K562 (cell line): ENCODE results near the gene FBN1. TPM values are rescaled to one million over a fixed set of nuclear protein-coding genes. Genes with fewer than 3 reads are reported as not detected.

ENCODE experiments used
- ATAC-seq: fragments of 200-7000 bp; cut with Tn5 transposase; 3 replicates; pipeline ENCODE4 v1.9.1; 2020; ENCODE audit warnings: moderate library complexity
- BruUV-seq: library from RNA; stranded (reverse); fragments of 400-500 nt; replicated peaks from 2 replicates; lab custom pipeline; 2021; lab: Mats Ljungman, UMichigan
- CTCF ChIA-PET: fragments of 300-600 bp; formaldehyde crosslinking; extraction: SDS; loops from one replicate; lab custom pipeline; 2021; ENCODE audit warnings: low intra/inter-chr PET ratio; lab: Yijun Ruan, JAX
- POLR2A ChIA-PET: fragments of 300-600, 350-650 bp; sonication (Branson Sonifier 250); formaldehyde crosslinking; extraction: SDS; loops from one replicate; lab custom pipeline; 2021; ENCODE audit warnings: antibody characterized with exemption, inconsistent platforms; lab: Yijun Ruan, JAX
- DNase-seq, 4 experiments: peaks; one replicate each; pipeline versions ENCODE4 v3.0.0 to v3.0.0-alpha.2; 2011 to 2018; ENCODE audit warnings: low spot score in 3 of 4, mixed read lengths in 3 of 4; ENCODE audit errors: extremely low read depth in 1 of 4
- FAIRE-seq: peaks from 2 replicates; lab custom pipeline; 2011; peaks lifted over from hg19 to GRCh38; lab: Jason Lieb, UNC
- H2AFZ ChIP-seq: 2 replicates; pipeline ENCODE4 v1.6.0; 2011; ENCODE audit warnings: low read depth, low read length, control low read depth, inconsistent platforms
- H3K27ac ChIP-seq: fragments of 200-600 bp; 3 replicates; pipeline ENCODE4 v1.8.0; 2011; ENCODE audit warnings: low read depth, mild to moderate bottlenecking, control low read depth, inconsistent platforms, low read length, moderate library complexity, mixed read lengths; ENCODE audit errors: extremely low read depth
- H3K27me3 ChIP-seq, 2 experiments: fragments of 300-600 bp in 1 of 2; 2 replicates in 1 of 2; 3 replicates in 1 of 2; pipeline versions ENCODE4 v1.6.0 to v1.8.0; 2011; ENCODE audit warnings: inconsistent platforms in 2 of 2, low read length in 2 of 2, mild to moderate bottlenecking in 1 of 2, mixed read lengths in 1 of 2, moderate library complexity in 1 of 2; ENCODE audit not compliant: control insufficient read depth in 2 of 2, insufficient read depth in 2 of 2
- H3K36me3 ChIP-seq: fragments of 300-600 bp; 3 replicates; pipeline ENCODE4 v1.8.0; 2011; ENCODE audit warnings: mild to moderate bottlenecking, low read length, inconsistent platforms; ENCODE audit not compliant: control insufficient read depth, insufficient read depth
- H3K4me1 ChIP-seq, 2 experiments: fragments of 200-600 bp in 1 of 2; replicated peaks in 1 of 2; 2 replicates in 1 of 2; 3 replicates in 1 of 2; pipeline versions ENCODE4 v1.5.1 to v1.8.0; 2011; ENCODE audit warnings: inconsistent platforms in 2 of 2, low read length in 2 of 2, mild to moderate bottlenecking in 1 of 2, mixed read lengths in 1 of 2, moderate library complexity in 1 of 2; ENCODE audit not compliant: control insufficient read depth in 2 of 2, insufficient read depth in 2 of 2
- H3K4me2 ChIP-seq: 2 replicates; pipeline ENCODE4 v1.6.1; 2011; ENCODE audit warnings: low read length, control low read depth, inconsistent platforms, mixed read lengths; ENCODE audit not compliant: insufficient read depth
- H3K4me3 ChIP-seq: fragments of 200-600 bp; sonication (generic), shearing (Covaris generic); 2 replicates; pipeline ENCODE4 v1.5.1; 2016; ENCODE audit warnings: control low read depth, inconsistent platforms
- H3K79me2 ChIP-seq: fragments of 200-600 bp; 3 replicates; pipeline ENCODE4 v1.8.0; 2011; ENCODE audit warnings: low read length, inconsistent platforms; ENCODE audit not compliant: control insufficient read depth, insufficient read depth
- H3K9ac ChIP-seq, 2 experiments: 2 replicates each; pipeline versions ENCODE4 v1.6.0 to v1.6.1; 2011; ENCODE audit warnings: low read depth in 2 of 2, low read length in 2 of 2, control low read depth in 1 of 2, inconsistent platforms in 1 of 2, mild to moderate bottlenecking in 1 of 2, mixed read lengths in 1 of 2; ENCODE audit not compliant: insufficient read depth in 1 of 2
- H3K9me1 ChIP-seq: one replicate; pipeline ENCODE4 v1.6.0; 2011; ENCODE audit warnings: inconsistent platforms, mild to moderate bottlenecking, low read length, moderate library complexity; ENCODE audit not compliant: control insufficient read depth, insufficient read depth
- H3K9me3 ChIP-seq: replicated peaks from 2 replicates; pipeline ENCODE4 v1.5.1; 2011; ENCODE audit warnings: low read depth, low read length, inconsistent platforms; ENCODE audit not compliant: control insufficient read depth, insufficient read depth
- H4K20me1 ChIP-seq: replicated peaks from 2 replicates; pipeline ENCODE4 v1.6.1; 2011; ENCODE audit warnings: low read length, inconsistent platforms, mixed read lengths; ENCODE audit not compliant: control insufficient read depth, insufficient read depth
- ARID1B ChIP-seq: fragments of 450-650 bp; IDR thresholded peaks from 2 replicates; pipeline ENCODE4 v1.6.1; 2016; ENCODE audit warnings: antibody characterized with exemption, mild to moderate bottlenecking, inconsistent platforms
- ATF7 ChIP-seq: fragments of 450-650 bp; IDR thresholded peaks from 2 replicates; pipeline ENCODE4 v1.7.1; 2014; ENCODE audit warnings: mild to moderate bottlenecking, moderate library complexity
- BCOR ChIP-seq: fragments of 450-650 bp; IDR thresholded peaks from 2 replicates; pipeline ENCODE4 v1.6.1; 2016
- CREB1 ChIP-seq, 2 experiments: sonication (generic) in 1 of 2; formaldehyde crosslinking in 1 of 2; IDR thresholded peaks; 2 replicates each; pipeline versions ENCODE4 v1.6.1 to v1.8.0; 2012 to 2022; ENCODE audit warnings: inconsistent platforms in 1 of 2, mild to moderate bottlenecking in 1 of 2, missing genetic modification reagents in 1 of 2, moderate library complexity in 1 of 2
- ERF ChIP-seq: fragments of 450-650 bp; formaldehyde crosslinking; IDR thresholded peaks from 2 replicates; pipeline ENCODE4 v1.4.0; 2020; ENCODE audit warnings: mild to moderate bottlenecking, mixed read lengths
- ETV1 ChIP-seq: fragments of 450-650 bp; conservative IDR thresholded peaks from 2 replicates; pipeline ENCODE4 v1.6.1; 2016; ENCODE audit warnings: missing genetic modification characterization, control low read depth, low read depth, missing compliant biosample characterization
- HMGN3 ChIP-seq: IDR thresholded peaks from 2 replicates; pipeline ENCODE4 v1.6.1; 2011; ENCODE audit warnings: borderline replicate concordance, low read depth, mild to moderate bottlenecking, mixed read lengths, low read length; ENCODE audit not compliant: insufficient read length; ENCODE audit errors: extremely low read depth
- KLF6 ChIP-seq: fragments of 250-450 bp; sonication (Bioruptor Pico); IDR thresholded peaks from 2 replicates; pipeline ENCODE4 v1.4.0; 2020; ENCODE audit warnings: mild to moderate bottlenecking, moderate library complexity, borderline replicate concordance
- PHF21A ChIP-seq: fragments of 450-650 bp; IDR thresholded peaks from 2 replicates; pipeline ENCODE4 v1.6.1; 2017; ENCODE audit warnings: low read depth, borderline replicate concordance
- PTRF ChIP-seq: fragments of 450-650 bp; IDR thresholded peaks from 2 replicates; pipeline ENCODE4 v1.6.1; 2016; ENCODE audit warnings: mild to moderate bottlenecking, missing genetic modification characterization, missing compliant biosample characterization
- RHOXF2B ChIP-seq: fragments of 250-450 bp; sonication (Bioruptor Pico); conservative IDR thresholded peaks from 2 replicates; pipeline ENCODE4 v1.5.1; 2021
- RUNX1 ChIP-seq: sonication (generic); IDR thresholded peaks from 2 replicates; pipeline ENCODE4 v1.6.1; 2016; ENCODE audit warnings: antibody characterized with exemption, low read depth
- U2AF2 ChIP-seq: fragments of 200-400 bp; formaldehyde crosslinking; optimal IDR thresholded peaks from 2 replicates; pipeline ENCODE3; 2017; ENCODE audit warnings: low read depth, mild to moderate bottlenecking, low read length
- ZFX ChIP-seq: sonication (generic); formaldehyde crosslinking; IDR thresholded peaks from 2 replicates; pipeline ENCODE4 v1.8.0; 2022; ENCODE audit warnings: mild to moderate bottlenecking, missing genetic modification reagents, moderate library complexity
- ZNF146 ChIP-seq: IDR thresholded peaks from one replicate; pipeline ENCODE4 v1.6.1; 2018; ENCODE audit warnings: missing compliant biosample characterization; ENCODE audit not compliant: unreplicated experiment
- ZNF668 ChIP-seq: fragments of 250-450 bp; sonication (Bioruptor Pico); IDR thresholded peaks from 2 replicates; pipeline ENCODE4 v1.8.0; 2022; ENCODE audit warnings: mild to moderate bottlenecking, inconsistent platforms
- ZNF699 ChIP-seq: fragments of 250-450 bp; sonication (Bioruptor Pico); IDR thresholded peaks from 2 replicates; pipeline ENCODE4 v1.8.0; 2021; ENCODE audit warnings: mild to moderate bottlenecking, moderate library complexity; ENCODE audit not compliant: insufficient replicate concordance
- WGBS: fragments of 100-300 bp; shearing (Covaris generic); methylation state at CpG from one replicate; pipeline ENCODE4 v1.1.6; 2016; ENCODE audit warnings: low coverage, mixed read lengths; ENCODE audit not compliant: insufficient coverage; ENCODE audit errors: missing lambda C conversion rate; 5-methylcytosine and 5-hydroxymethylcytosine counted together
- in situ Hi-C: fragments of 300-500 bp; cut with MboI; formaldehyde crosslinking; loops from 4 replicates; pipeline ENCODE4 v1.15.0; 2018; ENCODE audit warnings: inconsistent platforms, mixed read lengths
- intact Hi-C: fragments of 100-400 bp; cut with micrococcal nuclease; formaldehyde crosslinking; loops from 2 replicates; pipeline ENCODE4 v1.14.2; 2022
- polyA plus RNA-seq, 8 experiments: library from polyadenylated mRNA; depleted of rRNA in 4 of 8; stranded (reverse) in 5 of 8; unstranded in 3 of 8; fragments of >200 nt; fragmentation: Nextera tagmentation in 2 of 8; fragmentation: Illumina TruSeq in 1 of 8; extraction: Ambion mirVana in 2 of 8; extraction: Trizol in 1 of 8; gene quantifications; 2 replicates each; pipeline versions ENCODE4 v1.2.1 to v1.2.3, GENCODE V29; 2011 to 2014; ENCODE audit warnings: inconsistent platforms in 1 of 8, missing spikeins in 1 of 8
- total RNA-seq, 7 experiments: library from RNA; depleted of rRNA in 6 of 7; stranded (reverse); fragments of >200 nt in 6 of 7; fragmentation: Illumina TruSeq in 2 of 7; extraction: Trizol in 2 of 7; gene quantifications; 2 replicates each; pipeline versions ENCODE4 v1.2.1 to v1.2.3, GENCODE V29; 2011 to 2021; ENCODE audit warnings: low replicate concordance in 1 of 7
- TF ChIP-seq, protein P1 (sequence below): sonication (generic); formaldehyde crosslinking; IDR thresholded peaks from 2 replicates; pipeline ENCODE4 v1.8.0; 2022; ENCODE audit warnings: mild to moderate bottlenecking, missing genetic modification reagents, borderline replicate concordance
- TF ChIP-seq, protein P2 (sequence below): fragments of 250-450 bp; sonication (Bioruptor Pico); IDR thresholded peaks from 2 replicates; pipeline ENCODE4 v1.8.0; 2022; ENCODE audit warnings: inconsistent platforms, mild to moderate bottlenecking, moderate library complexity, borderline replicate concordance

FBN1 gene
- total and polyA plus RNA-seq, 9 of the 15 experiments (the other 6 are each of a cell fraction or from before 2014, with no cell fraction given): 0.15 to 1.2 (median 0.60) TPM

DNA sequence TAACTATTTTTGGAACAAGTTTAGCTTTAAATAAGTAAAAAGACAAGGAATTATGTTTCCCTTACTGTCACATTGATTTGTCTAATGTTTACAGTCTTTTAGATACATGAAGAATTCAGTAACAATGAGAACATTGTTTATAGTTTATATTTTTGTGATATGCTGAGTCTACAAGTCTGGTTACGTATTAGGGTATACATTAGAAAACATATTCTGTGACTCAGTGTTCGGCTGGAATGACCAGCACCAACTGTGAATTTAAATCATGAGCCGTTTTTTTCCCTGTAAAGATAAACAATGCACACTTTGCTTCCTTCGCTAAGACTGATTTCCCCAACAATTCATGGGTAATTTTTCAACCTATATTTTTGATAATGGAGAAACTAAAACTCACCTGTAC, 182.8 kb downstream of the FBN1 start:
- CTCF ChIA-PET: no interaction called here
- WGBS: 17% methylated on average over 4 of the region's 4 CpGs
- TF ChIP-seq, protein P1, sequence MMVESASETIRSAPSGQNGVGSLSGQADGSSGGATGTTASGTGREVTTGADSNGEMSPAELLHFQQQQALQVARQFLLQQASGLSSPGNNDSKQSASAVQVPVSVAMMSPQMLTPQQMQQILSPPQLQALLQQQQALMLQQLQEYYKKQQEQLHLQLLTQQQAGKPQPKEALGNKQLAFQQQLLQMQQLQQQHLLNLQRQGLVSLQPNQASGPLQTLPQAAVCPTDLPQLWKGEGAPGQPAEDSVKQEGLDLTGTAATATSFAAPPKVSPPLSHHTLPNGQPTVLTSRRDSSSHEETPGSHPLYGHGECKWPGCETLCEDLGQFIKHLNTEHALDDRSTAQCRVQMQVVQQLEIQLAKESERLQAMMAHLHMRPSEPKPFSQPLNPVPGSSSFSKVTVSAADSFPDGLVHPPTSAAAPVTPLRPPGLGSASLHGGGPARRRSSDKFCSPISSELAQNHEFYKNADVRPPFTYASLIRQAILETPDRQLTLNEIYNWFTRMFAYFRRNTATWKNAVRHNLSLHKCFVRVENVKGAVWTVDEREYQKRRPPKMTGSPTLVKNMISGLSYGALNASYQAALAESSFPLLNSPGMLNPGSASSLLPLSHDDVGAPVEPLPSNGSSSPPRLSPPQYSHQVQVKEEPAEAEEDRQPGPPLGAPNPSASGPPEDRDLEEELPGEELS (CRISPR knock-in tag): no peak
- TF ChIP-seq ARID1B (no peak), RUNX1 (no peak), ZFX (CRISPR knock-in tag) (no peak), KLF6 (CRISPR knock-in tag) (no peak), ZNF146 (no peak), HMGN3 (no peak), ATF7 (no peak), ETV1 (tag) (no peak), PHF21A (no peak), PTRF (tag) (no peak), RHOXF2B (CRISPR knock-in tag) (no peak), BCOR (no peak), ERF (CRISPR knock-in tag) (no peak), CREB1 (IDR thresholded peaks at IDR 0.05) (no peak), CREB1 (CRISPR knock-in tag; IDR thresholded peaks at IDR 0.05) (no peak), ZNF699 (CRISPR knock-in tag) (no peak), U2AF2 (no peak), ZNF668 (CRISPR knock-in tag) (no peak)
- TF ChIP-seq, protein P2, sequence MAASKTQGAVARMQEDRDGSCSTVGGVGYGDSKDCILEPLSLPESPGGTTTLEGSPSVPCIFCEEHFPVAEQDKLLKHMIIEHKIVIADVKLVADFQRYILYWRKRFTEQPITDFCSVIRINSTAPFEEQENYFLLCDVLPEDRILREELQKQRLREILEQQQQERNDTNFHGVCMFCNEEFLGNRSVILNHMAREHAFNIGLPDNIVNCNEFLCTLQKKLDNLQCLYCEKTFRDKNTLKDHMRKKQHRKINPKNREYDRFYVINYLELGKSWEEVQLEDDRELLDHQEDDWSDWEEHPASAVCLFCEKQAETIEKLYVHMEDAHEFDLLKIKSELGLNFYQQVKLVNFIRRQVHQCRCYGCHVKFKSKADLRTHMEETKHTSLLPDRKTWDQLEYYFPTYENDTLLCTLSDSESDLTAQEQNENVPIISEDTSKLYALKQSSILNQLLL (CRISPR knock-in tag): no peak

More for the DNA sequence above, 182.8 kb downstream of the FBN1 start:
- no peak for ATAC-seq
- Histone ChIP-seq H3K9me3 (no peaks in the 10 kb centered on the region), H3K36me3 (no peaks in the 10 kb centered on the region), H3K27ac (no peak overlapping the region), H3K9me1 (no peaks in the 10 kb centered on the region), H4K20me1 (no peaks in the 10 kb centered on the region), H3K79me2 (no peaks in the 10 kb centered on the region), H3K4me3 (no peak overlapping the region), H3K9ac (no peak overlapping the region), H3K4me1 (no peaks in the 10 kb centered on the region), H3K4me2 (no peak overlapping the region), H2AFZ (no peak overlapping the region), H3K27me3 (0 out of 5 replicates have a peak, but pooled peaks cover 0 to 4% of the 10 kb centered on the region in 2 experiments)
- intact Hi-C loops (no loop called here), in situ Hi-C loops (no loop called here)
- no peak for FAIRE-seq
- POLR2A ChIA-PET: no interaction called here
- BruUV-seq: no TSS peak
- no peak for DNase-seq
